ENCODE results near the gene NLRP11. TPM values are rescaled to one million over a fixed set of nuclear protein-coding genes. Genes with fewer than 3 reads are reported as not detected.

Gene NLRP11
- total RNA-seq, 1 experiment from 2014 or later, result not detected

- H3K36me3 Mint-ChIP-seq (ENCODE audit: insufficient read depth in 1 of 3, low read depth in 3 of 3), result peaks cover 6 to 41% (median 9%) of the 10 kb centered on the region in 3 experiments; a peak in 6 of 7 replicates
- H4K8ac ChIP-seq (replicated peaks; ENCODE audit: insufficient read length, low read depth, low read length), result no peak overlapping the region
- H3K4me1 Mint-ChIP-seq, result no peaks in the 10 kb centered on the region
- no peak overlapping the region for H2BK5ac ChIP-seq (ENCODE audit: insufficient read length, low read length)
- H2BK20ac ChIP-seq (ENCODE audit: low read depth, low read length, poor library complexity, severe bottlenecking), result no peak overlapping the region
- H3K27me3 ChIP-seq (ENCODE audit: insufficient read depth, low read length), result no peaks in the 10 kb centered on the region
- no peak overlapping the region for H2BK120ac ChIP-seq (ENCODE audit: low read depth, low read length, poor library complexity, severe bottlenecking)
- H3K18ac ChIP-seq (ENCODE audit: insufficient read length, low read depth, low read length), result no peak overlapping the region
- no peak overlapping the region for H3K56ac ChIP-seq (ENCODE audit: insufficient read length, low read depth, low read length)
- H3K9me3 ChIP-seq (ENCODE audit: control insufficient read depth, low read depth, low read length), result peaks cover 91% of the 10 kb centered on the region
- H3K9ac ChIP-seq (ENCODE audit: extremely low read depth, insufficient read length, low read length), result no peak overlapping the region
- peaks cover 86 to 93% of the 10 kb centered on the region in 2 experiments for H3K9me3 Mint-ChIP-seq
- H3K79me1 ChIP-seq (ENCODE audit: insufficient read depth, low read depth, low read length, poor library complexity, severe bottlenecking), result no peaks in the 10 kb centered on the region
- H3K79me2 ChIP-seq (ENCODE audit: insufficient read depth, low read length), result no peaks in the 10 kb centered on the region
- no peak overlapping the region for H4K91ac ChIP-seq (ENCODE audit: insufficient read length, low read depth, low read length)
- no peak overlapping the region for H2BK15ac ChIP-seq (ENCODE audit: low read depth, low read length)
- no peak overlapping the region for H3K14ac ChIP-seq (ENCODE audit: insufficient read depth, low read length)
- no peak overlapping the region for H3K23ac ChIP-seq (ENCODE audit: insufficient read length, low read depth, low read length)
- no peak overlapping the region for H3T11ph ChIP-seq (ENCODE audit: low read length)
- H2BK12ac ChIP-seq (ENCODE audit: insufficient read length, low read depth, low read length), result no peak overlapping the region
- no peak overlapping the region for H3K4me2 ChIP-seq (ENCODE audit: insufficient read depth, insufficient read length, low read length)
- H2AFZ ChIP-seq (ENCODE audit: low read length), result no peak overlapping the region
- no peaks in the 10 kb centered on the region for H4K20me1 ChIP-seq (ENCODE audit: control insufficient read depth, insufficient read depth, insufficient read length)
- no peaks in the 10 kb centered on the region; the same call in 1 of the 2 replicates for H3K27me3 Mint-ChIP-seq (ENCODE audit: low read depth)
- H3K4me1 ChIP-seq (ENCODE audit: insufficient read depth, low read length), result no peaks in the 10 kb centered on the region
- no peak for TF ChIP-seq CTCF (conservative IDR thresholded peaks at IDR 0.05)
- no CpG with 5 or more reads among the region's 3 CpGs for WGBS (ENCODE audit: extremely low coverage, insufficient read length, low lambda C conversion rate)
- H3K4me3 Mint-ChIP-seq, result no peak overlapping the region
- H2AK5ac ChIP-seq (ENCODE audit: insufficient read length, low read length), result no peak overlapping the region
- no peak for DNase-seq
- no peaks in the 10 kb centered on the region for H3K23me2 ChIP-seq (ENCODE audit: insufficient read length, low read depth, low read length, poor library complexity, severe bottlenecking)
- H3K27ac Mint-ChIP-seq, result no peak overlapping the region
- H3K4ac ChIP-seq (ENCODE audit: low read depth, low read length), result no peak overlapping the region
- H3K27ac ChIP-seq (ENCODE audit: insufficient read length, low read depth, low read length), result no peak overlapping the region
- H4K5ac ChIP-seq (ENCODE audit: insufficient read length, low read depth, low read length), result no peak overlapping the region
Observed at GRCh38 chr19:55866521-55866920, 34.7 kb upstream of the NLRP11 start.

Data from H9 (cell line).